H1 (cell line): Measurements from ENCODE around the gene ANAPC7. TPM values are rescaled to one million over a fixed set of nuclear protein-coding genes. Genes with fewer than 3 reads are reported as not detected.

Experiments
- BRCA1 ChIP-seq: IDR thresholded peaks from 2 replicates; pipeline ENCODE4 v1.6.1; 2012; ENCODE audit warnings: low read depth, low read length, improper control_type of control experiment
- CHD1 ChIP-seq: IDR thresholded peaks from 2 replicates; pipeline ENCODE4 v1.6.1; 2012; ENCODE audit warnings: low read depth, low read length, improper control_type of control experiment
- FOSL1 ChIP-seq: IDR thresholded peaks from 2 replicates; pipeline ENCODE4 v1.6.1; 2011; ENCODE audit warnings: mild to moderate bottlenecking, low read depth, low read length, moderate library complexity; ENCODE audit not compliant: insufficient read depth
- JUN ChIP-seq: IDR thresholded peaks from 2 replicates; pipeline ENCODE4 v1.6.1; 2011; ENCODE audit warnings: low read depth, mild to moderate bottlenecking, improper control_type of control experiment, low read length
- KDM5A ChIP-seq: fragments of 200-600 bp; IDR thresholded peaks from 2 replicates; pipeline ENCODE4 v1.7.1; 2012; ENCODE audit warnings: mild to moderate bottlenecking, low read length, inconsistent platforms, mixed read lengths
- SIX5 ChIP-seq: IDR thresholded peaks from 2 replicates; pipeline ENCODE4 v1.6.1; 2011; ENCODE audit warnings: mild to moderate bottlenecking, low read depth, low read length
- SP4 ChIP-seq: IDR thresholded peaks from 2 replicates; pipeline ENCODE4 v1.6.1; 2012; ENCODE audit warnings: low read length, inconsistent platforms
- SRF ChIP-seq: IDR thresholded peaks from 2 replicates; pipeline ENCODE4 v1.6.1; 2011; ENCODE audit warnings: mild to moderate bottlenecking, low read depth, low read length, moderate library complexity
- SUZ12 ChIP-seq: fragments of 200-600 bp; sonication (generic); IDR thresholded peaks from 2 replicates; pipeline ENCODE4 v1.6.1; 2012; ENCODE audit warnings: mild to moderate bottlenecking, inconsistent platforms, low read length, moderate library complexity, mixed read lengths
- polyA plus RNA-seq, 7 experiments: library from polyadenylated mRNA; depleted of rRNA in 3 of 7; stranded (reverse) in 5 of 7; unstranded in 2 of 7; fragments of >200 nt in 5 of 7; fragments of 200-250 nt in 2 of 7; gene quantifications; 1 replicate in 5 of 7; 2 replicates in 1 of 7; 4 replicates in 1 of 7; pipeline versions ENCODE4 v1.2.1 to v1.2.3, GENCODE V29; 2011 to 2013; ENCODE audit warnings: missing spikeins in 2 of 7, mixed read lengths in 2 of 7
- total RNA-seq: library from RNA; stranded (reverse); fragmentation: NEBNext Ultra II Directional; extraction: Animal tissue kit (Norgen Biotek cat#: 25700); gene quantifications from 2 replicates; pipeline ENCODE4 v1.2.1, GENCODE V29; 2021
- TF ChIP-seq, protein P1 (sequence below): fragments of 300-600 bp; sonication (generic); IDR thresholded peaks from 2 replicates; pipeline ENCODE4 v1.7.1; 2012; ENCODE audit warnings: low read length, moderate library complexity, mild to moderate bottlenecking, inconsistent platforms; ENCODE audit not compliant: insufficient replicate concordance

The ANAPC7 gene
- total and polyA plus RNA-seq, 2 of the 8 experiments (the other 6 are each of a cell fraction or from before 2014, with no cell fraction given) = 72.8 to 105 TPM

DNA sequence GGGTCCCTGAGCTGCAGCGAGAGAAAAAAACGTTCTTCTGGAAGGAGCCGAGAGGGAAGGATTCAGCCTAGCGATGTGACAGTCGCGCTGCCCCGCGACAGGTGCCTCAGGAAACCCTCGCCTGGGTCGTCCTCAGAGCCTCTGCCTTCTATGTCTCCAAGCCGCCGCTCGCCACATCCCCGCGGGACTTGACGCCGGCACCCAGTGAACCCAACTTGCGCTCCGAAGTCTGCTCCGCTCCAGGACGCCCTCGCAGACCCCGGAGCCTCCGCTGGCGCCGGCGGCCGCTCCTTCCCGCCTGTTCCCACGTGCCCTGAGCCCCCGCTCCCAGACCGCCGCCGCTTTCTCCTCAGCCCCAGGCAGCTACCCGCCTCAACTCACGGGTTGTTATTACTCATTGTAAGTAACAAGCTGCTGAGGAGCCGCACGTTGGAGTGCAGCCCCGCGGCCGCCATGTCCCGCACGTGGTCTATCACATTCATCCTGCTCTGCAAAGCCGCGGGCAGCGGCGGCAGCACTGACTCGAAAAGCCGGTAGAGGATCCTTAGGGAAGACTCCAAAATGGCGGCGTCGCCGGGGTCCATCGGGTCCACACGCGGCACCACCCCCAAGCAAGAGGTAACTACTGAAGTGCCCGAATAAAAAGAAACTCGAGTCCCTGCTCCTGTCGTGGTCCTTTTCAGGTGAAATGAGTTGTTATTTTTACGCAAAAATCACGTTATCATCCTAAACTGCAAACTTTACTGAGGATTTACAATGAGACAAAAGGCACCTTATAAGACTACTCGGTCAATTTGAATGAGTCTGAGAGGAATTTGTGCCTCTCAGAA, at the start of gene ANAPC7 (continued):
- TF ChIP-seq, protein P1, sequence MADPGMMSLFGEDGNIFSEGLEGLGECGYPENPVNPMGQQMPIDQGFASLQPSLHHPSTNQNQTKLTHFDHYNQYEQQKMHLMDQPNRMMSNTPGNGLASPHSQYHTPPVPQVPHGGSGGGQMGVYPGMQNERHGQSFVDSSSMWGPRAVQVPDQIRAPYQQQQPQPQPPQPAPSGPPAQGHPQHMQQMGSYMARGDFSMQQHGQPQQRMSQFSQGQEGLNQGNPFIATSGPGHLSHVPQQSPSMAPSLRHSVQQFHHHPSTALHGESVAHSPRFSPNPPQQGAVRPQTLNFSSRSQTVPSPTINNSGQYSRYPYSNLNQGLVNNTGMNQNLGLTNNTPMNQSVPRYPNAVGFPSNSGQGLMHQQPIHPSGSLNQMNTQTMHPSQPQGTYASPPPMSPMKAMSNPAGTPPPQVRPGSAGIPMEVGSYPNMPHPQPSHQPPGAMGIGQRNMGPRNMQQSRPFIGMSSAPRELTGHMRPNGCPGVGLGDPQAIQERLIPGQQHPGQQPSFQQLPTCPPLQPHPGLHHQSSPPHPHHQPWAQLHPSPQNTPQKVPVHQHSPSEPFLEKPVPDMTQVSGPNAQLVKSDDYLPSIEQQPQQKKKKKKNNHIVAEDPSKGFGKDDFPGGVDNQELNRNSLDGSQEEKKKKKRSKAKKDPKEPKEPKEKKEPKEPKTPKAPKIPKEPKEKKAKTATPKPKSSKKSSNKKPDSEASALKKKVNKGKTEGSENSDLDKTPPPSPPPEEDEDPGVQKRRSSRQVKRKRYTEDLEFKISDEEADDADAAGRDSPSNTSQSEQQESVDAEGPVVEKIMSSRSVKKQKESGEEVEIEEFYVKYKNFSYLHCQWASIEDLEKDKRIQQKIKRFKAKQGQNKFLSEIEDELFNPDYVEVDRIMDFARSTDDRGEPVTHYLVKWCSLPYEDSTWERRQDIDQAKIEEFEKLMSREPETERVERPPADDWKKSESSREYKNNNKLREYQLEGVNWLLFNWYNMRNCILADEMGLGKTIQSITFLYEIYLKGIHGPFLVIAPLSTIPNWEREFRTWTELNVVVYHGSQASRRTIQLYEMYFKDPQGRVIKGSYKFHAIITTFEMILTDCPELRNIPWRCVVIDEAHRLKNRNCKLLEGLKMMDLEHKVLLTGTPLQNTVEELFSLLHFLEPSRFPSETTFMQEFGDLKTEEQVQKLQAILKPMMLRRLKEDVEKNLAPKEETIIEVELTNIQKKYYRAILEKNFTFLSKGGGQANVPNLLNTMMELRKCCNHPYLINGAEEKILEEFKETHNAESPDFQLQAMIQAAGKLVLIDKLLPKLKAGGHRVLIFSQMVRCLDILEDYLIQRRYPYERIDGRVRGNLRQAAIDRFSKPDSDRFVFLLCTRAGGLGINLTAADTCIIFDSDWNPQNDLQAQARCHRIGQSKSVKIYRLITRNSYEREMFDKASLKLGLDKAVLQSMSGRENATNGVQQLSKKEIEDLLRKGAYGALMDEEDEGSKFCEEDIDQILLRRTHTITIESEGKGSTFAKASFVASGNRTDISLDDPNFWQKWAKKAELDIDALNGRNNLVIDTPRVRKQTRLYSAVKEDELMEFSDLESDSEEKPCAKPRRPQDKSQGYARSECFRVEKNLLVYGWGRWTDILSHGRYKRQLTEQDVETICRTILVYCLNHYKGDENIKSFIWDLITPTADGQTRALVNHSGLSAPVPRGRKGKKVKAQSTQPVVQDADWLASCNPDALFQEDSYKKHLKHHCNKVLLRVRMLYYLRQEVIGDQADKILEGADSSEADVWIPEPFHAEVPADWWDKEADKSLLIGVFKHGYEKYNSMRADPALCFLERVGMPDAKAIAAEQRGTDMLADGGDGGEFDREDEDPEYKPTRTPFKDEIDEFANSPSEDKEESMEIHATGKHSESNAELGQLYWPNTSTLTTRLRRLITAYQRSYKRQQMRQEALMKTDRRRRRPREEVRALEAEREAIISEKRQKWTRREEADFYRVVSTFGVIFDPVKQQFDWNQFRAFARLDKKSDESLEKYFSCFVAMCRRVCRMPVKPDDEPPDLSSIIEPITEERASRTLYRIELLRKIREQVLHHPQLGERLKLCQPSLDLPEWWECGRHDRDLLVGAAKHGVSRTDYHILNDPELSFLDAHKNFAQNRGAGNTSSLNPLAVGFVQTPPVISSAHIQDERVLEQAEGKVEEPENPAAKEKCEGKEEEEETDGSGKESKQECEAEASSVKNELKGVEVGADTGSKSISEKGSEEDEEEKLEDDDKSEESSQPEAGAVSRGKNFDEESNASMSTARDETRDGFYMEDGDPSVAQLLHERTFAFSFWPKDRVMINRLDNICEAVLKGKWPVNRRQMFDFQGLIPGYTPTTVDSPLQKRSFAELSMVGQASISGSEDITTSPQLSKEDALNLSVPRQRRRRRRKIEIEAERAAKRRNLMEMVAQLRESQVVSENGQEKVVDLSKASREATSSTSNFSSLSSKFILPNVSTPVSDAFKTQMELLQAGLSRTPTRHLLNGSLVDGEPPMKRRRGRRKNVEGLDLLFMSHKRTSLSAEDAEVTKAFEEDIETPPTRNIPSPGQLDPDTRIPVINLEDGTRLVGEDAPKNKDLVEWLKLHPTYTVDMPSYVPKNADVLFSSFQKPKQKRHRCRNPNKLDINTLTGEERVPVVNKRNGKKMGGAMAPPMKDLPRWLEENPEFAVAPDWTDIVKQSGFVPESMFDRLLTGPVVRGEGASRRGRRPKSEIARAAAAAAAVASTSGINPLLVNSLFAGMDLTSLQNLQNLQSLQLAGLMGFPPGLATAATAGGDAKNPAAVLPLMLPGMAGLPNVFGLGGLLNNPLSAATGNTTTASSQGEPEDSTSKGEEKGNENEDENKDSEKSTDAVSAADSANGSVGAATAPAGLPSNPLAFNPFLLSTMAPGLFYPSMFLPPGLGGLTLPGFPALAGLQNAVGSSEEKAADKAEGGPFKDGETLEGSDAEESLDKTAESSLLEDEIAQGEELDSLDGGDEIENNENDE = no peak
- TF ChIP-seq SIX5 = no peak
- no peak for TF ChIP-seq BRCA1
- TF ChIP-seq JUN = no peak
- TF ChIP-seq CHD1 = no peak
- peak; percentile 99 for TF ChIP-seq SP4
- no peak for TF ChIP-seq SUZ12
- TF ChIP-seq FOSL1 = no peak
- no peak for TF ChIP-seq KDM5A
- no peak for TF ChIP-seq SRF
